LNCAP (cell line): ENCODE data around the gene C16orf96.

ENCODE experiments used
- CTCF ChIP-seq: fragments of 450-650 bp; IDR thresholded peaks from 2 replicates; pipeline ENCODE4 v1.5.1; 2017; ENCODE audit warnings: mild to moderate bottlenecking

C16orf96 gene

GRCh38 chr16:4631444-4631843 is 75.3 kb downstream of the C16orf96 start:
- no peak for TF ChIP-seq CTCF

- TF ChIP-seq CTCF, result no peak
Observed at GRCh38 chr16:4633910-4634635, 77.9 kb downstream of the C16orf96 start.

GRCh38 chr16:4634768-4635167 is 78.6 kb downstream of the C16orf96 start:
- TF ChIP-seq CTCF, result no peak

- no peak for TF ChIP-seq CTCF
Observed at GRCh38 chr16:4636196-4636595, 80.1 kb downstream of the C16orf96 start.

GRCh38 chr16:4637501-4638166 is 81.5 kb downstream of the C16orf96 start:
- TF ChIP-seq CTCF, result no peak

- TF ChIP-seq CTCF, result no peak
Observed at GRCh38 chr16:4639899-4640509, 83.9 kb downstream of the C16orf96 start.

- no peak for TF ChIP-seq CTCF
Observed at GRCh38 chr16:4640572-4641305, 84.6 kb downstream of the C16orf96 start.
